ENCODE measurements around the gene CSNK2A1. TPM values are rescaled to one million over a fixed set of nuclear protein-coding genes. Genes with fewer than 3 reads are reported as not detected.

The CSNK2A1 gene
- total and polyA plus RNA-seq, 2 of the 8 experiments (the other 6 are each of a cell fraction or from before 2014, with no cell fraction given): 117 to 260 TPM

- TF ChIP-seq SAP30 (IDR thresholded peaks at IDR 0.05; ENCODE audit: insufficient read depth, insufficient replicate concordance, low read length) (no peak), CBX8 (IDR thresholded peaks at IDR 0.05; ENCODE audit: borderline replicate concordance, low read depth, low read length) (no peak), SIN3A (conservative IDR thresholded peaks at IDR 0.05 in 1 of 2, IDR thresholded peaks at IDR 0.05 in 1 of 2; ENCODE audit: low read depth in 1 of 2, low read length in 2 of 2) (0 out of 4 replicates have a peak, but pooled peaks have one; percentile 18 to 22), NRF1 (IDR thresholded peaks at IDR 0.05; ENCODE audit: low read depth, low read length) (no peak), JUN (IDR thresholded peaks at IDR 0.05; ENCODE audit: low read depth, low read length) (no peak), TEAD4 (IDR thresholded peaks at IDR 0.05; ENCODE audit: low read depth, low read length) (no peak), ZNF274 (IDR thresholded peaks at IDR 0.05; ENCODE audit: borderline replicate concordance, extremely low read depth, low read length) (no peak), SP1 (IDR thresholded peaks at IDR 0.05; ENCODE audit: low read depth, low read length) (no peak), CEBPB (IDR thresholded peaks at IDR 0.05; ENCODE audit: low read depth, low read length) (peak; percentile 59; the same call in 1 of the 2 replicates), TAF7 (optimal IDR thresholded peaks at IDR 0.05; ENCODE audit: borderline replicate concordance, low read depth, low read length) (no peak), JUND (IDR thresholded peaks at IDR 0.05; ENCODE audit: low read length) (no peak), KDM5A (IDR thresholded peaks at IDR 0.05; ENCODE audit: low read length) (no peak), KDM4A (IDR thresholded peaks at IDR 0.05; ENCODE audit: low read depth, low read length, severe bottlenecking) (peak; percentile 71)
These were observed 82.1 kb downstream of the CSNK2A1 start (continued) for GRCh38 chr20:461254-462198.

All from H1 (cell line).